Measurements from ENCODE around the gene MDGA2.
"Not testable (repeated sequence)": the region's sequence is repeated elsewhere in the genome, so short reads cannot be mapped to it uniquely, and the experiment has no call there.

Gene MDGA2

GRCh38 chr14:47624126-47624525 lies 51.3 kb downstream of the MDGA2 start:
- DNase-seq (ENCODE audit: low spot score) = not testable (repeated sequence)

- DNase-seq (ENCODE audit: low spot score) = no peak
These were observed 56.0 kb downstream of the MDGA2 start for GRCh38 chr14:47619392-47619791.

- no peak for DNase-seq (ENCODE audit: low spot score)
These were observed 68.8 kb downstream of the MDGA2 start for GRCh38 chr14:47606566-47606965.

GRCh38 chr14:47596860-47597259 lies 78.5 kb downstream of the MDGA2 start:
- DNase-seq (ENCODE audit: low spot score) = no peak

GRCh38 chr14:47596232-47596631 lies 79.2 kb downstream of the MDGA2 start:
- no peak for DNase-seq (ENCODE audit: low spot score)

GRCh38 chr14:47595552-47595951 lies 79.9 kb downstream of the MDGA2 start:
- DNase-seq (ENCODE audit: low spot score) = no peak

- no peak for DNase-seq (ENCODE audit: low spot score)
These were observed 84.5 kb downstream of the MDGA2 start for GRCh38 chr14:47590767-47591495.

GRCh38 chr14:47585447-47585846 lies 90.0 kb downstream of the MDGA2 start:
- DNase-seq (ENCODE audit: low spot score) = no peak

- no peak for DNase-seq (ENCODE audit: low spot score)
These were observed 108.1 kb downstream of the MDGA2 start for GRCh38 chr14:47567273-47567672.

GRCh38 chr14:47557894-47558293 lies 117.5 kb downstream of the MDGA2 start:
- no peak for DNase-seq (ENCODE audit: low spot score)

- DNase-seq (ENCODE audit: low spot score) = no peak
These were observed 120.1 kb downstream of the MDGA2 start for GRCh38 chr14:47555333-47555732.

- no peak for DNase-seq (ENCODE audit: low spot score)
These were observed 125.5 kb downstream of the MDGA2 start for GRCh38 chr14:47549886-47550285.

GRCh38 chr14:47543459-47543858 lies 131.9 kb downstream of the MDGA2 start:
- DNase-seq (ENCODE audit: low spot score) = peak; percentile 45

- DNase-seq (ENCODE audit: low spot score) = no peak
These were observed 133.7 kb downstream of the MDGA2 start for GRCh38 chr14:47541662-47542061.

- peak; percentile 9 for DNase-seq (ENCODE audit: low spot score)
These were observed 136.4 kb downstream of the MDGA2 start for GRCh38 chr14:47539031-47539461.

GRCh38 chr14:47536341-47536740 lies 139.1 kb downstream of the MDGA2 start:
- no peak for DNase-seq (ENCODE audit: low spot score)

- DNase-seq (ENCODE audit: low spot score) = no peak
These were observed 148.7 kb downstream of the MDGA2 start for GRCh38 chr14:47526591-47527244.

GRCh38 chr14:47524524-47524923 lies 150.9 kb downstream of the MDGA2 start:
- DNase-seq (ENCODE audit: low spot score) = no peak

- DNase-seq (ENCODE audit: low spot score) = no peak
These were observed 155.0 kb downstream of the MDGA2 start for GRCh38 chr14:47520382-47520781.

- no peak for DNase-seq (ENCODE audit: low spot score)
These were observed 163.6 kb downstream of the MDGA2 start for GRCh38 chr14:47511829-47512228.

GRCh38 chr14:47509957-47510356 lies 165.4 kb downstream of the MDGA2 start:
- DNase-seq (ENCODE audit: low spot score) = no peak

- no peak for DNase-seq (ENCODE audit: low spot score)
These were observed 167.5 kb downstream of the MDGA2 start for GRCh38 chr14:47507861-47508260.

- no peak for DNase-seq (ENCODE audit: low spot score)
These were observed 175.0 kb downstream of the MDGA2 start for GRCh38 chr14:47500369-47500768.

All from SK-N-DZ (cell line).